ENCODE results near the gene C14orf93.

The C14orf93 gene

DNA sequence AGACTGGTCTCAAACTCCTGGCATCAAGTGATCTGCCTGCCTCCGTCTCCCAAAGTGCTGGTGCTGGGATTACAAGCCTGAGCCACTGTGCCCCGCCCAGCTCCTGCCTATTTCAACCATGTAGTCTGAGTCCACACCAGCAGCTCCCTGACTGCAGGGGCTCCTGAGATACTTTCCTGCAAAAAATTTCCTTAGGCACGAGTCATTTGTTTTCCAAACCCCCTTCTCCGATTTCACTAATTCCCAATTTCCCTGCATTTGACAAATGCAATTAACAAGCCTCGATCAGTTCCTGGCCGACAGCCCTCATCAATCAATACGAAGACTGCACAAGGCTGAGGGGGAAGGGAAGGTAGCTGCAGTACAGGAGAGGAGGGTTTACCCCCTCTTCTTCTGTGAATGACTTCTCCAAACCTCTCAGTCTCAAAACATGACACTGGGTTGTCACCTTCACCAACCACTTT, 14.7 kb upstream of the C14orf93 start:
- Histone ChIP-seq H3K9me3 (ENCODE audit: severe bottlenecking) (no peaks in the 10 kb centered on the region), H3K4me3 (ENCODE audit: low read depth, low read length) (peak overlapping the region; percentile 13; the same call in 1 of the 2 replicates), H3K27me3 (ENCODE audit: insufficient read depth, low read depth, severe bottlenecking) (no peaks in the 10 kb centered on the region), H3K27ac (peak overlapping the region; percentile 93), H3K36me3 (peaks cover 25% of the 10 kb centered on the region)
- TF ChIP-seq CTCF (IDR thresholded peaks at IDR 0.05; ENCODE audit: low read depth, low read length), result no peak
- peak; percentile 86 for DNase-seq

- TF ChIP-seq CTCF (IDR thresholded peaks at IDR 0.05; ENCODE audit: low read depth, low read length), result no peak
- Histone ChIP-seq H3K9me3 (ENCODE audit: severe bottlenecking) (no peaks in the 10 kb centered on the region), H3K27me3 (ENCODE audit: insufficient read depth, low read depth, severe bottlenecking) (no peaks in the 10 kb centered on the region), H3K36me3 (peaks cover 16% of the 10 kb centered on the region), H3K27ac (peak overlapping the region; percentile 93), H3K4me3 (ENCODE audit: low read depth, low read length) (no peak overlapping the region)
- DNase-seq, result no peak
Measured at GRCh38 chr14:23023795-23024152, 13.8 kb upstream of the C14orf93 start.

GRCh38 chr14:23023022-23023794, 13.3 kb upstream of the C14orf93 start:
- Histone ChIP-seq H3K27me3 (ENCODE audit: insufficient read depth, low read depth, severe bottlenecking) (no peaks in the 10 kb centered on the region), H3K4me3 (ENCODE audit: low read depth, low read length) (no peak overlapping the region), H3K27ac (peak overlapping the region; percentile 93), H3K9me3 (ENCODE audit: severe bottlenecking) (no peaks in the 10 kb centered on the region), H3K36me3 (peaks cover 13% of the 10 kb centered on the region)
- TF ChIP-seq CTCF (IDR thresholded peaks at IDR 0.05; ENCODE audit: low read depth, low read length), result no peak
- DNase-seq, result peak; percentile 81

- no peak for DNase-seq
- peak overlapping the region; percentile 66 for H3K27ac ChIP-seq
- no peak for TF ChIP-seq CTCF (IDR thresholded peaks at IDR 0.05; ENCODE audit: low read depth, low read length)
- H3K4me3 ChIP-seq (ENCODE audit: low read depth, low read length), result no peak overlapping the region
- H3K27me3 ChIP-seq (ENCODE audit: insufficient read depth, low read depth, severe bottlenecking), result no peaks in the 10 kb centered on the region
- H3K36me3 ChIP-seq, result peaks cover 12% of the 10 kb centered on the region
- no peaks in the 10 kb centered on the region for H3K9me3 ChIP-seq (ENCODE audit: severe bottlenecking)
Measured at GRCh38 chr14:23021889-23022442, 12.0 kb upstream of the C14orf93 start.

DNA sequence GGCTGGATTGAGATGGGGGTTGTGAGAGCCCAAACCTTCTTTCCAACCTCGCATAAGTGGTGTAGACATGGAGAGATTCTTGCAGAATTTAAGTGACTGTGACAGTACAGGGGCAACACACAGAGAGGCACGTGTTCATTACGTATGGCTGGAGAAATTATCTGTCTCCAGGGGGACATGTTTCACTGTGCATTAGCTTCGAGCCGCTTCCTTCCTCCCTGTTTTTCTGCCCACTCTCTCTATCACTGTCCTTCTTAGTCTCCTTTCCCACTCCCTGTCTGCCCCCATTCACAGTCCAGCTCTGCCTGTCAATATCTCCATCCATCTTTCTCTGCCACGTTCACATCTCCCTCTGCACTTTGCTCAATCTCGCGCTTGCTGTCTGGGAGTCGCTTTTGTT, 11.5 kb upstream of the C14orf93 start:
- no peak overlapping the region for H3K4me3 ChIP-seq (ENCODE audit: low read depth, low read length)
- no peak for TF ChIP-seq CTCF (IDR thresholded peaks at IDR 0.05; ENCODE audit: low read depth, low read length)
- no peak for DNase-seq
- no peaks in the 10 kb centered on the region for H3K27me3 ChIP-seq (ENCODE audit: insufficient read depth, low read depth, severe bottlenecking)
- peak overlapping the region; percentile 66 for H3K27ac ChIP-seq
- peaks cover 9% of the 10 kb centered on the region for H3K36me3 ChIP-seq
- H3K9me3 ChIP-seq (ENCODE audit: severe bottlenecking), result no peaks in the 10 kb centered on the region
